Neutrophil (primary cell): ENCODE measurements around the gene VSTM2A.

Experiments
- H3K27ac ChIP-seq: fragments of 200-600 bp; sonication (generic); 2 replicates; pipeline ENCODE4 v1.5.1; 2016; ENCODE audit warnings: mild to moderate bottlenecking, moderate library complexity
- H3K27me3 ChIP-seq: fragments of 200-600 bp; sonication (generic); 2 replicates; pipeline ENCODE4 v1.6.0; 2016; ENCODE audit warnings: mild to moderate bottlenecking
- H3K36me3 ChIP-seq: fragments of 200-600 bp; sonication (generic); 2 replicates; pipeline ENCODE4 v1.5.1; 2017
- H3K4me1 ChIP-seq, 2 experiments: fragments of 200-600 bp in 1 of 2; sonication (generic) in 1 of 2; 1 replicate in 1 of 2; 2 replicates in 1 of 2; pipeline versions ENCODE4 v1.5.1 to v1.6.1; 2013 to 2016; ENCODE audit warnings: low read depth in 1 of 2, low read length in 1 of 2, mild to moderate bottlenecking in 1 of 2, moderate library complexity in 1 of 2; ENCODE audit not compliant: control insufficient read depth in 1 of 2, insufficient read depth in 1 of 2
- H3K4me3 ChIP-seq, 2 experiments: fragments of 200-600 bp in 1 of 2; sonication (generic) in 1 of 2; 1 replicate in 1 of 2; 2 replicates in 1 of 2; pipeline ENCODE4 v1.5.1; 2013 to 2016; ENCODE audit warnings: low read depth in 1 of 2, low read length in 1 of 2, mild to moderate bottlenecking in 1 of 2, moderate library complexity in 1 of 2
- H3K9me3 ChIP-seq: fragments of 200-600 bp; sonication (generic); 2 replicates; pipeline ENCODE4 v1.5.1; 2016
- TF ChIP-seq, protein P1 (sequence below): fragments of 200-600 bp; sonication (generic); IDR thresholded peaks from 2 replicates; pipeline ENCODE4 v1.5.1; 2016; ENCODE audit warnings: antibody characterized with exemption

VSTM2A gene

DNA sequence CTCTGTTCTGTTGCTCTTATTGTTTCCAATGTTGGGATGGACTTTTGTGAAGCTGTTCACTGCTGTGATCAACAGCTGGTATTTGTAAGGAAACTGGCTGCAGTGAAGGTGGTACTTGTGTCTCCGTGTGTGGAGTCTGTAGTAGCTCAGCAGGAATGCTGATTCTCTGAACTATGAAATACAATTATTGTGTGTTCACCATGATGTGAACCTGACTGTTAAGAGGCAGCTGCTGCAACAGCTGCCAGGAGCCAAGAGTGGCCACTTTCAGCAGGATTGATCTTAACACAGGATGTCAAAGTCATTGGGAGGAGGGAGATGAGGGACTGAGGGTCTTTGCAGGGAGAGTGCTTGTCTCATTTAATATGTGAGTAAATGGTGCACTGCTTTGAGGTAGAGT lies 13.9 kb downstream of the VSTM2A start:
- TF ChIP-seq, protein P1, sequence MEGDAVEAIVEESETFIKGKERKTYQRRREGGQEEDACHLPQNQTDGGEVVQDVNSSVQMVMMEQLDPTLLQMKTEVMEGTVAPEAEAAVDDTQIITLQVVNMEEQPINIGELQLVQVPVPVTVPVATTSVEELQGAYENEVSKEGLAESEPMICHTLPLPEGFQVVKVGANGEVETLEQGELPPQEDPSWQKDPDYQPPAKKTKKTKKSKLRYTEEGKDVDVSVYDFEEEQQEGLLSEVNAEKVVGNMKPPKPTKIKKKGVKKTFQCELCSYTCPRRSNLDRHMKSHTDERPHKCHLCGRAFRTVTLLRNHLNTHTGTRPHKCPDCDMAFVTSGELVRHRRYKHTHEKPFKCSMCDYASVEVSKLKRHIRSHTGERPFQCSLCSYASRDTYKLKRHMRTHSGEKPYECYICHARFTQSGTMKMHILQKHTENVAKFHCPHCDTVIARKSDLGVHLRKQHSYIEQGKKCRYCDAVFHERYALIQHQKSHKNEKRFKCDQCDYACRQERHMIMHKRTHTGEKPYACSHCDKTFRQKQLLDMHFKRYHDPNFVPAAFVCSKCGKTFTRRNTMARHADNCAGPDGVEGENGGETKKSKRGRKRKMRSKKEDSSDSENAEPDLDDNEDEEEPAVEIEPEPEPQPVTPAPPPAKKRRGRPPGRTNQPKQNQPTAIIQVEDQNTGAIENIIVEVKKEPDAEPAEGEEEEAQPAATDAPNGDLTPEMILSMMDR: no peak
- H3K36me3 ChIP-seq: no peaks in the 10 kb centered on the region
- no peak overlapping the region for H3K4me3 ChIP-seq
- no peaks in the 10 kb centered on the region for H3K4me1 ChIP-seq
- H3K27me3 ChIP-seq: no peaks in the 10 kb centered on the region
- H3K27ac ChIP-seq: no peak overlapping the region
- H3K9me3 ChIP-seq: no peaks in the 10 kb centered on the region

DNA sequence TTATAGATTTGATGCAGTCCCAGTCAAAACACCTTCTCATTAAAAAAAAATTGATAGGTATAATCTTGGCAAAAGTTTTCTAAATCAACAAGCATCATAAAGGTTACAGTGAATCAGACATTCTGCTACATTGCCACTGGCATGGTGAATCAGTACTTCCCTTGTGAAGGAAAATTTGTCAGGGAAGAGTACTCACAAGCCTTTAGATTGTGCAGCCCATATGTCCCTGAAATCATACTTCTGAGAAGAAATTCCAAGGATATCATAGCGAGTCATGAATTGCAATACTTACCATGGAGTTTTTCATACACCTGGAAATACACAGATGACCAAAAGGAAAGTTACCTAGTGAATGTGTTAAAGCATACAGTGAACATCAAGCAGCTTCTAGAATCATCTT lies 17.2 kb downstream of the VSTM2A start:
- TF ChIP-seq, protein P1: no peak
- no peaks in the 10 kb centered on the region for H3K9me3 ChIP-seq
- H3K4me1 ChIP-seq: no peaks in the 10 kb centered on the region
- H3K27ac ChIP-seq: no peak overlapping the region
- no peaks in the 10 kb centered on the region for H3K36me3 ChIP-seq
- no peaks in the 10 kb centered on the region for H3K27me3 ChIP-seq
- no peak overlapping the region for H3K4me3 ChIP-seq

DNA sequence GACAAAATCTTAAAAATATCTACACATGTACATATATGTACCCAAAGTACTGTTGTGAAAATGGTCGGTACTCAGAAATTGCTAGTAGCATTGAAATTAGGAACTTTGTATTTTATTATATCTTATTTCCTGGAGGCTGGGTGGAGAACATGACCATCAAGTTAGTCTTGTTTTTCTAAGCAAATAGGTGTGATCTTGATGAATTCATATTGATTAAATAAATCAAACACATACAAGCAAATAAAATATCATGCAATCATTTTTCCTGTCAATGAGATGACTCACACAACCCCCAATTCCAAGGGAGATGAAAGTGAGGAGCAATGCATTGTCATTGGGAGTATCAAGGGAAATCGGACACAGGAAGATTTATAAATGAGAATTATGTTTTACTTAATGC lies 18.0 kb downstream of the VSTM2A start:
- H3K36me3 ChIP-seq: no peaks in the 10 kb centered on the region
- H3K27me3 ChIP-seq: no peaks in the 10 kb centered on the region
- TF ChIP-seq, protein P1: no peak
- H3K4me3 ChIP-seq: no peak overlapping the region
- H3K4me1 ChIP-seq: no peaks in the 10 kb centered on the region
- no peaks in the 10 kb centered on the region for H3K9me3 ChIP-seq
- no peak overlapping the region for H3K27ac ChIP-seq

DNA sequence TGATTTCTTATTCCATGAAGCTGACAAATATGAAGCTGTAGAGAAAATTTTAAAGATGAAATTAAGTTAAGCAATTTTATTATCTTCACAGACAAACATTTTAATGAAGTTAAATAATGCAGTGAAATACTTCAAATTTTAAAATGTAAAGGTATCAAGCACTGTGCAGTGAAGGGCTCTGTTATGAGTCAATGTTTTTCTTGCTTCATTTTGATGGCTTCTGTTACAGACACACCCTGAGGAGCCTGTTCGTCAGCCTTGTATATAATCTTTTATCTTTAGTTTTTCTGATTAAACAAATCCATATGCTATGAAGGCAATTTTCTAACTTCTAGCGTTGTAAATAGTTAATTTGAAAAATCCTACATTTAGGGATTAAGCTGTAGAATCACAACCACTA lies 18.5 kb downstream of the VSTM2A start:
- H3K27ac ChIP-seq: no peak overlapping the region
- no peaks in the 10 kb centered on the region for H3K27me3 ChIP-seq
- TF ChIP-seq, protein P1: no peak
- H3K4me3 ChIP-seq: no peak overlapping the region
- H3K9me3 ChIP-seq: no peaks in the 10 kb centered on the region
- H3K4me1 ChIP-seq: no peaks in the 10 kb centered on the region
- H3K36me3 ChIP-seq: no peaks in the 10 kb centered on the region

DNA sequence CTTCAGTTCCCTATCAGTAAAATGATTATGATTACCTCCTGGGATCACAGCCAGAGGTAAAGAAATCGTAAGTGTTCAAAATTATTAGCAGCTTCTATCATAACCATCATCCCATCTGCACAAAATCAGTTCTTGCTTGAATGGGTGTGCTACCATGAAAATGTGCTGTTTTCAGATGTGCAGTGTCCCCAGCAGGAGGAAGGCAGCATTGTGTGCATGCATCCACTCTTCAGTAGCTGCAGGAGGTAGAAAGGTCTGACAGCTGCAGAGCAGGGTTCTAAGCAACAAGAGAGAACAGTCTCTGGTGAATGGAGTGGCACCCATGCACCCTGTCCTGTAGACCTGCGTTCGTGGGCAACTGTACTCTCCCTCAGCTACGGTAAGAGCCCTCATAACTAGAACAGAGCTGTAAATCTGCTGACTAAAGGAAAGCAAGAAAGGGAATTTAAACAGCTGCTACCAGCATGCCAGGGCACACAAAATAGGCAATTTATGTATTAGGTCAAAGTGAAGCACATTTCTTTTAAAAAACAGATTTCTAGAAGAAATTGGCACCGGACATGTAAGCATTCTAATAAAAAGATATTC lies 21.2 kb downstream of the VSTM2A start:
- Histone ChIP-seq H3K4me1 (no peaks in the 10 kb centered on the region), H3K9me3 (no peaks in the 10 kb centered on the region), H3K27ac (no peak overlapping the region), H3K4me3 (no peak overlapping the region), H3K27me3 (no peaks in the 10 kb centered on the region), H3K36me3 (no peaks in the 10 kb centered on the region)
- TF ChIP-seq, protein P1: no peak

DNA sequence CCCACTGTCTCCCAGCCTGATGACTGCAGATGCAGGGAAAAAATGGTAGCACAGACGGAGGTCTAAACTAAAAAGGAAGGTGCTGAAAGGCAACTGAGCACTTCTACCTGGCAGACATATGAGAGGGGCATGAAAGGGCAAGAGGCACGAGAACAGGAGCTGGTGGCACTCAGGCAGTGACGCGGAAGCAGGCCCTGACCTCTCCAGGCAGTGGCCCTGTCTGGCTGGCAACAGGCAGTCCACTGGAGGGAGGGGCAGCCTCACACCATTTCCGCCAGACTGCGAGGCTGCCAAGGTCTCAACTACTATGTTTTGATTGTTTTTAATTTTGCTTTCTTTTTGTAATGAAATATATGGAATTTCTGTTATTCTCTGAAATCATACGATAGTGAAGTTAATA lies 23.3 kb downstream of the VSTM2A start:
- Histone ChIP-seq H3K4me1 (no peaks in the 10 kb centered on the region), H3K36me3 (no peaks in the 10 kb centered on the region), H3K27ac (no peak overlapping the region), H3K4me3 (no peak overlapping the region), H3K9me3 (no peaks in the 10 kb centered on the region), H3K27me3 (no peaks in the 10 kb centered on the region)
- TF ChIP-seq, protein P1: no peak
